Prostate gland (tissue), 2 donors: ENCODE data around the gene ACY1. TPM values are rescaled to one million over a fixed set of nuclear protein-coding genes. Genes with fewer than 3 reads are reported as not detected.
A peak's percentile ranks its signal among the peaks of the same experiment; 100 is the strongest.

ENCODE experiments used
- DNase-seq: peaks from one replicate; pipeline ENCODE4 v3.0.0-alpha.2; 2019; ENCODE audit warnings: low spot score
- H3K27ac ChIP-seq, 2 donors: fragments of 200-600 bp; sonication (generic); 2 replicates each; pipeline ENCODE4 v1.5.1; 2017 to 2019
- H3K27me3 ChIP-seq: fragments of 200-600 bp; sonication (generic); replicated peaks from 2 replicates; pipeline ENCODE4 v1.5.1; 2019; ENCODE audit not compliant: insufficient read depth
- H3K36me3 ChIP-seq, 2 donors: fragments of 200-600 bp; sonication (generic); 1 replicate in 1 of 2; 2 replicates in 1 of 2; pipeline versions ENCODE4 v1.5.1 to v1.8.1; 2017 to 2019
- H3K4me1 ChIP-seq: fragments of 200-600 bp; sonication (generic); replicated peaks from 2 replicates; pipeline ENCODE4 v1.5.1; 2019
- H3K4me3 ChIP-seq, 2 donors: fragments of 200-600 bp; sonication (generic); 2 replicates each; pipeline ENCODE4 v1.5.1; 2017 to 2019
- H3K9me3 ChIP-seq: fragments of 200-600 bp; sonication (generic); 2 replicates; pipeline ENCODE4 v1.5.1; 2017
- CTCF ChIP-seq, 4 experiments: fragments of 200-600 bp in 2 of 4; fragments of 450-650 bp in 2 of 4; sonication (generic) in 2 of 4; IDR thresholded peaks; 1 replicate in 3 of 4; 2 replicates in 1 of 4; pipeline ENCODE4 v1.5.1; 2016 to 2019; ENCODE audit warnings: antibody characterized with exemption in 4 of 4, mild to moderate bottlenecking in 2 of 4, moderate library complexity in 2 of 4
- POLR2A ChIP-seq: fragments of 450-650 bp; IDR thresholded peaks from one replicate; pipeline ENCODE4 v1.6.1; 2016; ENCODE audit warnings: antibody characterized with exemption, mild to moderate bottlenecking
- POLR2AphosphoS5 ChIP-seq: sonication (generic); formaldehyde crosslinking; IDR thresholded peaks from one replicate; pipeline ENCODE4 v1.6.1; 2017; ENCODE audit warnings: antibody characterized with exemption
- WGBS: methylation state at CpG from one replicate; pipeline ENCODE4 v1.1.5; 2018; 5-methylcytosine and 5-hydroxymethylcytosine counted together
- intact Hi-C: fragments of 100-400 bp; cut with DNase I; formaldehyde crosslinking; loops from one replicate; pipeline ENCODE4 v1.14.2; 2022
- total RNA-seq, 2 donors: library from RNA; depleted of rRNA; stranded (reverse); fragments of >200 nt; gene quantifications; one replicate each; pipeline ENCODE4 v1.1.0, GENCODE V29; 2016

ACY1 gene
- total RNA-seq, 2 donors from 2014 or later = 42.1 to 82.6 TPM

GRCh38 chr3:51998774-51999173 lies 15.4 kb downstream of the ACY1 start:
- Histone ChIP-seq H3K9me3 (no peaks in the 10 kb centered on the region), H3K36me3 (no peaks in the 10 kb centered on the region), H3K4me1 (peaks cover 7% of the 10 kb centered on the region), H3K27me3 (no peaks in the 10 kb centered on the region), H3K27ac (no peak overlapping the region), H3K4me3 (no peak overlapping the region)
- intact Hi-C loops = no loop called here
- no peak for DNase-seq
- 72% methylated on average over 7 of the region's 7 CpGs for WGBS
- TF ChIP-seq POLR2AphosphoS5 = no peak
- TF ChIP-seq POLR2A = no peak
- no peak for TF ChIP-seq CTCF (IDR thresholded peaks at IDR 0.05)

GRCh38 chr3:51999846-52000245 lies 16.5 kb downstream of the ACY1 start:
- Histone ChIP-seq H3K27ac (no peak overlapping the region), H3K36me3 (no peaks in the 10 kb centered on the region), H3K4me3 (no peak overlapping the region), H3K9me3 (no peaks in the 10 kb centered on the region), H3K4me1 (peaks cover 2% of the 10 kb centered on the region), H3K27me3 (no peaks in the 10 kb centered on the region)
- 83% methylated on average over 2 of the region's 2 CpGs for WGBS
- TF ChIP-seq POLR2AphosphoS5 (no peak), POLR2A (no peak), CTCF (IDR thresholded peaks at IDR 0.05) (no peak)
- no peak for DNase-seq
- intact Hi-C loops = loop anchor here (5.0 kb wide), 2 partner anchors 122 to 342 kb away; no protein-coding TSS in a partner anchor

GRCh38 chr3:52001443-52001974 lies 18.2 kb downstream of the ACY1 start:
- TF ChIP-seq CTCF (IDR thresholded peaks at IDR 0.05) (peak; percentile 87 to 95 (median 91)), POLR2AphosphoS5 (no peak)
- Histone ChIP-seq H3K27ac (no peak overlapping the region), H3K36me3 (no peaks in the 10 kb centered on the region), H3K4me1 (peaks cover 4% of the 10 kb centered on the region), H3K9me3 (no peaks in the 10 kb centered on the region), H3K27me3 (no peaks in the 10 kb centered on the region), H3K4me3 (no peak overlapping the region)
- intact Hi-C loops = loop anchor here (1.0 to 5.0 kb wide), 3 partner anchors 121 to 341 kb away; no protein-coding TSS in a partner anchor
- WGBS = 4% methylated on average over 12 of the region's 18 CpGs
- peak; percentile 61 for DNase-seq

- Histone ChIP-seq H3K36me3 (no peaks in the 10 kb centered on the region), H3K9me3 (no peaks in the 10 kb centered on the region), H3K27ac (no peak overlapping the region), H3K4me1 (peaks cover 4% of the 10 kb centered on the region), H3K4me3 (no peak overlapping the region), H3K27me3 (no peaks in the 10 kb centered on the region)
- 77% methylated on average over 6 of the region's 6 CpGs for WGBS
- TF ChIP-seq POLR2AphosphoS5 (no peak), POLR2A (no peak), CTCF (IDR thresholded peaks at IDR 0.05) (no peak)
- DNase-seq = no peak
- intact Hi-C loops = loop anchor here (5.0 kb wide), 2 partner anchors 120 to 340 kb away; no protein-coding TSS in a partner anchor
These were observed 19.4 kb downstream of the ACY1 start for GRCh38 chr3:52002748-52003147.

- Histone ChIP-seq H3K36me3 (no peaks in the 10 kb centered on the region), H3K4me3 (no peak overlapping the region), H3K9me3 (no peaks in the 10 kb centered on the region), H3K4me1 (peaks cover 4% of the 10 kb centered on the region), H3K27me3 (no peaks in the 10 kb centered on the region), H3K27ac (no peak overlapping the region)
- WGBS = 61% methylated on average over 16 of the region's 16 CpGs
- DNase-seq = no peak
- peak in 2 of 4 experiments; percentile 24 to 37 for TF ChIP-seq CTCF (IDR thresholded peaks at IDR 0.05)
- TF ChIP-seq POLR2A = no peak
- TF ChIP-seq POLR2AphosphoS5 = no peak
- intact Hi-C loops = loop anchor here (2.0 to 5.0 kb wide), 3 partner anchors 41 to 338 kb away; no protein-coding TSS in a partner anchor
These were observed 20.9 kb downstream of the ACY1 start for GRCh38 chr3:52004163-52004787.
